Stimulated activated CD4-positive, alpha-beta T cell treated with anti-CD3 and anti-CD28 coated beads, Interleukin-4, amount 100 ng/mL, for 48 hours (primary cell): ENCODE data around the gene PCYT2.

ENCODE experiments used
- DNase-seq, 2 donors: peaks; one replicate each; pipeline ENCODE4 v3.0.0-alpha.2; 2020; ENCODE audit warnings: low read depth in 2 of 2

The PCYT2 gene

GRCh38 chr17:81912441-81913309, 1.5 kb upstream of the PCYT2 start:
- no peak for DNase-seq

GRCh38 chr17:81911969-81912368, 770 bp upstream of the PCYT2 start:
- DNase-seq = no peak

GRCh38 chr17:81910840-81911276, 341 bp downstream of the PCYT2 start:
- no peak for DNase-seq

DNA sequence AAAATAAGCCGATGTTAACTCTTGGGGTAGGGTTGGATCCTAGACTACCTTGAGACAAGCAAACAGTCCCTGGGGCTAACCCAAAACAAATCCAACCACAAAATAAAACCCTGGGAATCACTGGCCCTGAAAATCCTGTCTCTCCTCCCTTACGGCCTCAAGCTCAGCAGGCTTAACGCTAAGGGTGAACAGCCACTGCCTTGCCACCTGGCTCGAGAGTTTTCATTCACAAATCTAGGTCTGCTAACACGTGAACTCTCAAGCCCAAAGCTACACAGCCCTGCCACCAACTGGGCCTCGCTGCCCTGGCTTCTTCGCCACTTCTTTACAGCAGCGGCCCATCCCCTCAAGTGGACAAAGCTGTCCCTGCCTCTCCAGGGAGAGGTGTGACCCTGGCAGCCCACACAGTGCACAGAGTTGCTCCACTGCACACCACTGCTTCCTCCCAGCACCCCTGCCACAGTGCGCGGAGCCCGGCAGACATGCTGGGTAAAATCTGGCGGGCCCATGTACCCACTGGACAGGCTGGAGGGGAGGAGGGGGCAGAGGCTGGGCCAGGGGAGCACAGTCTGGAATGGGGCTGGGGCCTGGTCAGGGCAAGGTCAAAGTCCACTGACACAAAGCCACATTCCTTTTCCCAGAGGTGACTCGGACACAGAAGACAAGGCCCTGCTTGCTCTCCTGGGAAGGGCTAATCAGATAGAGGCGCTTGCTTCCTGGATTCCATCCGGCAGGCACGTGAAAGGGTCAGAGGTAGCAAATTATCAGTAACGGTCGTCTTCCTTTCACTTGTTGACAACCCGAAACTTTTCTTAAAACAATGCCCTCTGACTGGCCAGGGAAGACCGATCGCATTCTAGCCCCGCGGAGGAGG, 996 bp downstream of the PCYT2 start:
- DNase-seq = no peak

DNA sequence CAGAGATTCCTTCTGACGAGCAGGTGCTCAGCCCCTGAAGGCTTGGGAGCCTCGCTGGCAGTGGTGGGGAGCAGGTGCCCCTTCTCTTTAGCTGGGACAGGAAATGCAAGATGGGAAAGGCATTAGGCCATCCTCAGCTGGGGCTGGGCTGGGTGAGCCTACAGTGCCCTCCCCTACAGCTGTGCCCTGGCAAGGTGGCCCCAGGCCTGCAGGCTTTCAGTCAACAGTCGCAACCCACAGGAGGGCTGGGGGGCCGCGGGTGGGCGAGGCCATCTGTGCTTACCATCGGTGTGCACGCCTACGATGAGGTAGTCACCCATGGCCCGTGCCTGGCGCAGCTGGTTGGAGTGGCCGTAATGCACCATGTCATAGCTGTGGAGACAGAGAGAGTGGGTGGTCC, 2.0 kb downstream of the PCYT2 start:
- no peak for DNase-seq

DNA sequence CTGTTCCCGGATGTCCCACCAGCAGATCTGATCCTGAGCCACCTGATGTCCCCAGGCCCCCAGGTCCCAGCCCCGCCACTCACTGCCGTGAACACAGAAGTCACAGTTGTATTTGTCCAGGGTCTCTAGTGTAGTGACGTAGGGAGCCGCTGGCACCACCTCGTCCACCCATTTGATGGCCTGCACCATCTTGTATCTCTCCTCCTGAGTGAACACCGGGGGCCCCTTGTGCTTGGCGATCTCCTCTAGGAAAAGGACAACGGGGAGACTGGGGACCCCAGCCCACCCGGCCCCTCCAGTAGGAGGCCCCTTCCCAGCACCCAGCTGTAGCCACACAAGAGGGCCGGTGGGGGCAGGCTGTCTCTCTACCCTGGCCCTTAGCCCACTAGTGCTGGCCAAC, 2.4 kb downstream of the PCYT2 start:
- no peak for DNase-seq

DNA sequence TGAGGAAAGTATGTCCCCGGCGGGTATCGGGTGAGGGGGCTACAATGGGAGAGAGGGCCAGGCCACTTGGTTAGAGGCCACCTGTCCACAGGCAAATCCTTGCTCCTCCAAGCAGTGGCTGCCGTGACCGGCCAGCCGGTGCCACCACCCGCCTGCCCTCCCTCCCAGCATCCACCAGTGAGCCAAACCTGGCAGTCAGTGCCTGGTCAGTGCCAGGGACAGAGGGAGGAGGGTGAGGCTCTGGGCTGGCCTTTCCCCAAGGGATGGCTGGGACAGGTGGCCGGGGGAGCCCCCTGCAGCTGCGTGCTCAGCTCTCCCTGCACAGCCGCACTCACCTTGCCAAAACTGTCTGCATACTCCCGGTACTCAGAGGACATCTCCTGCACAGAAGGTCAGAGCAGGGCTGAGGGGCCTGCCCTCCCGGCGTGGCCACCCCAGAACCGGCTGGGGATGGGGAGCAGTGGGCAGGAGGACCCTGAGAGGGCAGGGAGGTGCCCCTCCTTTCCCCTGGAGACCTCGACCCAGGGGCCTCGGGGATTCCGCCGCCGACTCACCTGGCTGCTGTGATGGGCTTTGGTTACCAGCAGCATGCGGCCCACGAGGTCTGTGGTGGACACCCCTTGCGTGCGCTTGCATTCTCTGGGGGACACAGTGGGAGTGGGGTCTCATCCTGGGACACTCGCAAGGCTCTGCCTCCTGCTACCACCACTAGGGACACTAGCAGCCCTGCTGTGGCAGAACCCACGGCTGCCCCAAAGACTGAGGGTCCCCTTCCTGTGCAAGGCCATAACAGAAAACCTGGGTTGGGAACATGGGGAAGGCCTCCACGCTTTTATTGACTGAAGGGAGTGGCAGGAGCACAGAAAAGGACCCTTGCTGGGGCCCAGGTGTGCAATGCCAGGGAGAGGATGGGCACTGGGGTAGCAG, 3.7 kb downstream of the PCYT2 start:
- DNase-seq = no peak

GRCh38 chr17:81906476-81907218, 4.6 kb downstream of the PCYT2 start:
- no peak for DNase-seq

GRCh38 chr17:81905993-81906392, 5.2 kb downstream of the PCYT2 start:
- no peak for DNase-seq

DNA sequence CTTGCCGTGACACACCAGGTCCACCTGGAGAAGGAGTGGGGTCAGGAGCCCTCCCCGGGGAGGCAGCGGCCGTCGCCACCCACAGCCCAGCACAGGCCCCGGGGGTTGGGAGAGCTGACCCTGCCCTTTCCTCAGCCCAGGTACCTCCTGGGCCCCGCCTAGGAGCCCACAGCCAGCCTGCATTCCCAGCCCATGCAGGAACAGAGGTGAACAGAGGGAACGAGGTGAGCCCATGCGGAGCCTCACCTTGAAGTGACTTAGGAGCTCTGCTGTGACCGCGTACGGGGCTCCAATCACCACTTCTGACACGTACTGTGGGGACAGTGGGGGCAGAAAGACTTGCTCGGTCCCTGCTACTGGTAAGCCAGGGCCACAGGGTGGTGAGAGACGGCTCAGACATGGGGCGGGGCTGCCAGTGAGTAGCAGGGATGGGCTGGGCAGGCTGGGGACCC, 5.7 kb downstream of the PCYT2 start:
- no peak for DNase-seq

DNA sequence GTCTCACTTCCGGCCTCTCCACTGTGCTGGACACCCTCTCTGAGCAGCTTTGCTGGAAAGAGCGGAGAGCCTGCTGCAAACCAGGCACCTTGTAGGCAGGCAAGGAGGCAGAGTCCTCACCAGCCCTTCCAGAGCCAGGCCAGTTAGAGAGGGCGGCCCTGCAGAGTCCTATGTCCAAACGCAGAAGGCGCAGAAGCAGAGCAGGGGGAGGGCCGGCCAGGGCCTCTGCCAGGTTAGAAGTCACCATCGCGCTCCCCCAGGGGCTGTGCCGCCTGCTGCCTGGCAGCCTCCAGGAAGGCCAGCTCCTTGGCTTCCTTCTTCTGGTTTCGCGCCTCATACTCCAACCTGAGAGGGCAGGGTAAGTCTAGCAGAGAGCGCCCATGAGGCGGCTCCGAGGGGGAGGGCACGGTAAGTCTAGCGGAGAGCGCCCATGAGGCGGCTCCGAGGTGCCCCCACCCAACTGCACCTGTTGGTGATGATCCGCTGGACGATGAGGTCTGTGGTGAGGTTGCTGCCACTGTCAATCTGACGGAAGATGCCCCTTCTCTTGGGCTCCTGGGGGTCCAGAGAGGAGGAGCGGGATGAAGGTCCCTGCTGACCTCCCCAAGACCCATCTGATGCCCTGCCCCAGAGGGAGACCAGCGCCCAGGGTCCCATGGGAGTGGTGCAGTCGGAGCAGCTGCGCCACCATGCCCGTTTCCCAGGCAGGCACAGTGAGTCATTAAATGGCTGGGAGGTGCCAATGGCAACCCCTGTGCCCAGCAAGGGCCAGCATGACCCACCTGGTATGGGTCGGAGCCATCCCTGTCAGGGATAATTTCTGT, 6.4 kb downstream of the PCYT2 start:
- no peak for DNase-seq

DNA sequence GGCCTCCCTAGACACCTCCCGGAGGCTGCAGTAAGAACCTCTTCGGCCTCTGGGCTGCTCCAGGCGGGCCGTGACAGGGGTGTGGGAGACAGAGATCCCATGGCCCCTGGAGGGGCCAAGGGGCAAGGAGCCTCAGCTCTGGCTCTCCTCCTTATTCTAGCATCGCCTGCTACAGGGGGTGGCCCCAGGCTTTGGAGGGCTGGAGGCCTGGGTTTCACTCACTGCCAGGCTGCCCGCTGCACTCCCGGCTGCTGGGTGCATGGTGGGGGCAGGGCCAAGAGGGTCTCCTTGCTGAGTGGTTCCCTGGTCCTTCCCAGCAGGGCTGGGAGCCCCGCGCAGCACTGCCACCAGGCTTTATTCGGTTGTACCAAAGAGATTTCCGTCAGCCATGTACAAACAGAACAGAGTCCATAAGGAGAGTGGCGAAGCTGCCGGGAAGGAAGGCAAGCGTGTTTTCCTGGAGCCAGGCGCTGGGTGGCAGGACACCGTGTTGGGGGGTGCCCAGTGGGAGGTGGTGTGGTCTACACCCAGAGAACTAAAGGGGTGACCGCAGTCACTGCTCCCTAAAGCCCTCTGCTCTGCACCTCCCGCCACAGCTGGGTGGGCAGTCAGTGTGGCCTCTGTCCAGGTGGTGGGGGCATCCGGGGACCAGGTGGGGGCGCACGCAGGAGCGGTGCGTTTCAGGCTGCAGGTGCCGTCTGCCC, 7.2 kb downstream of the PCYT2 start:
- DNase-seq = no peak

- no peak for DNase-seq
Measured at GRCh38 chr17:81903415-81903831, 7.8 kb downstream of the PCYT2 start.

DNA sequence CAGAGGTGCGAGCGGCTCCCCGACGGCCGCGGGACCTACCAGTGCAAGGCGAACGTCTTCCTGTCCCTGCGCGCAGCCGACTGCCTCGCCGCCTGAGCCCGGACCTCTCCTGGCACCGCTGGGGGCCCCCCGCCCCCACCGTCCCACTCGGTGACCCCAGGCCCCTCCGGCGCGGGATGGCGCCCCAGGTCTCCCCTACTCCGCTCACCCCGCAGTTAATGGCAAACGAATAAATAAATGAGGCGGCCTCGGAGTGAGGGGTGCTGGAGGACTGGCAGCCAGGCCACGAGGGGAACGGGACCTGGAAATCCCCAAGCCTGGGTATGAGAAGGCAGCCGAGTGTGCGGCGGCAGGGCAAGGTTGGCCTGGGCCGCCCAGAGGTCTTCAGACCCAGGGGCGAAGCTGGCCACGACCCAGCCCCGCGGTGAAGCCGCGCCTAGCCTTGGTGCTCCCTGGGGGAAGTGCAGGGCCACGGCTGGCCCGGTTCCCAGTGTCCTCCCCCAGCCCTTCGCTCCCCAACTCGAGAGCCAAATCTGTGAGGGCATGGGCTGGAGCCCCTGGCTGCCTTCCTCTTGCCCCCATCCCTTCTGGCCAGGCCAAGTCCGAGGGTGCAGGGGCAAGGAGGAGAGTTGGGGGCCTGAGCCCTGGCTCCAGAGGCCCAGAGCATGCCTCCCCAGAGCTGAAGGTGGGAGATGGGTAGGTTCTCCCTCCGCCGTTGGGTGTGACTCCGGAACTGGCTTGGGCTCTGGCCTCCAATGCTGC, 8.4 kb downstream of the PCYT2 start:
- no peak for DNase-seq

GRCh38 chr17:81902023-81902652, 9.1 kb downstream of the PCYT2 start, which contains the start of gene NPB:
TSS of gene NPB (plus strand) at chr17:81902238. CDS start at chr17:81902278, 40 bp downstream.
- no peak for DNase-seq

DNA sequence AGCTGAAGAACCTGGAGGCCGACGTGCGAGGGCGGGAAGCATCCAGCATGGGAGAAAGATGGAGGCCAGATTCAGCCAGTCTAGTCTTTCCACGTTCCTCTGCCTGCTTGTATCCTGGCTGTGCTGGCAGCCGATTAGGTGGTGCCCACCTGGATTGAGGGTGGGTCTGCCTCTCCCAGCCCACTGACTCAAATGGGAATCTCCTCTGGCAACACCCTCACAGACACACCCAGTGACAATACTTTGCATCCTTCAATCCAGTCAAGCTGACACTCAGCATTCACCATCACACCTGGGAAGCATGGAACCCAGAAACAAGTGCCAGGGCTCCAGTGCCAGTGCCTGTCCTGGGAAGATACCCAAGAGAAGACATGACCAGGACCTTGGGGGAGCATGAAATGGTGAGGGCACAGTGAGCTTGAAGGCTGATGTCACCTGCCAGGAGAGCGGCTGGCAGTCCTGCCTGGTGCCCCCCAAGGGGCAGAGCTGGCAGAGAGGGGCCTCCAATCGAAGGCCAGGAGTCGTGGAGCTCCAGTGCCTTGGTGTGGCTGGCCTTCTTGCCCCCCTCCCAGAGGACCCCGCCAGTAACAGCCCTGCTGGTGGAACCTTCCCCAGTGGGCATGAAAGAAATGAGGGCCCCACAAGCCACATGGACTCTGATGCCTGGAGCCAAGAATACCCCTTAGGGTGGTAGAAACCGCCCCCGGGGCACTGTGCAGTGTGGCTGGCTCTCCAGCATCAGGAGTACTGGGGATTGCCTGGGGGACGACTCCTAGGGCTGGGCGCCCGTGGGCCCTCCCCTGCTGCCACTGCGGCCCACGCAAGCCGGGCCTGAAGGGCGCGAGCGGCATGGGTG, 9.8 kb downstream of the PCYT2 start:
- no peak for DNase-seq
